CD4-positive, alpha-beta T cell treated with Interleukin-2 at 100 ng/mL for 4 hours (primary cell): ENCODE data around the gene EIF4EBP3.
A peak's percentile ranks its signal among the peaks of the same experiment; 100 is the strongest.

ENCODE experiments used
- DNase-seq: peaks from one replicate; pipeline ENCODE4 v3.0.0-alpha.2; 2020; ENCODE audit warnings: low spot score

EIF4EBP3 gene

GRCh38 chr5:140557136-140557805 lies 9.8 kb downstream of the EIF4EBP3 start, which contains the start of gene SRA1:
Gene SRA1 (minus strand): TSS chr5:140557473. CDS start chr5:140557452, 21 bp downstream.
- DNase-seq = peak; percentile 82

- DNase-seq = no peak
Observed at GRCh38 chr5:140557965-140558364, 10.5 kb downstream of the EIF4EBP3 start.

DNA sequence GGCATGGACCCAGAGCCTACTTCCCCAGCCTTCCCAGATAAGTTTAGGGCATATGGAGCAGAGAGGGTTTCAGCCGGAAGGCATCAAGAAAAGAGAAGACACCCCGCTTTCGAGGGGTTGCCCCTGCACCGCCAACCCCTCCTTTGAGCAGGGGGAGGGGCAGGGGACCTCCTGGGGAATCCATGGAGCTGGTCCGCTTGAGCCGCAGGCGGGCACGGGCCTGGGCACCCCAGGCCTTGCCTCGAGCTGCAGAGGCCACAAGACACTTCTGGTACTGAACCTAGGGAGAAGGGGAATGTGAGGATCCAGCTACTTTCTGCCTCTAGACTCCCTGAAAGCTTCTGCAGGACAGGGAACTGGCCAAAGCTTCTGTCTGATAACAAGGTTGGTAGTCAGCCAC lies 11.1 kb downstream of the EIF4EBP3 start:
- DNase-seq = no peak

GRCh38 chr5:140560227-140560626 lies 12.8 kb downstream of the EIF4EBP3 start:
- DNase-seq = no peak

GRCh38 chr5:140561753-140562523 lies 14.5 kb downstream of the EIF4EBP3 start:
- no peak for DNase-seq

DNA sequence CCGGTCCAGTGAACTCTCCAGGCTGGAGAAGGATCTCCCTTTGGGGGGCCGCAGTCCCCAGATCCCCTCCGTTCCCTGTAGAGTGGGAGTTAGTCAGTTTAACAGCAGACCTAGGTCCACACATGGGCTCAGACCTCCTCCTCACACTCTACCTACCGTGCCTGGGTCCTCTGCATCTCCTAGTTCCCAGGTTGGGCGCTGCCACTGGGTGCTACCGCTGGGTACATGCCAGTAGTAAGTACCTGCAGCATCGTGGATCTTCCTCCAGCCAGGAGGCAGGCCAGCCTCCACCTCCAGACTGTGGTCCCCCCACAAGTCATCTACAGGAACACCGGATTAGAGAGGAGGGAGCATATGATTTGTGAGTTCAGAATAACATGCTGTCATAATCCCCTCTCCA lies 16.1 kb downstream of the EIF4EBP3 start:
- DNase-seq = no peak

DNA sequence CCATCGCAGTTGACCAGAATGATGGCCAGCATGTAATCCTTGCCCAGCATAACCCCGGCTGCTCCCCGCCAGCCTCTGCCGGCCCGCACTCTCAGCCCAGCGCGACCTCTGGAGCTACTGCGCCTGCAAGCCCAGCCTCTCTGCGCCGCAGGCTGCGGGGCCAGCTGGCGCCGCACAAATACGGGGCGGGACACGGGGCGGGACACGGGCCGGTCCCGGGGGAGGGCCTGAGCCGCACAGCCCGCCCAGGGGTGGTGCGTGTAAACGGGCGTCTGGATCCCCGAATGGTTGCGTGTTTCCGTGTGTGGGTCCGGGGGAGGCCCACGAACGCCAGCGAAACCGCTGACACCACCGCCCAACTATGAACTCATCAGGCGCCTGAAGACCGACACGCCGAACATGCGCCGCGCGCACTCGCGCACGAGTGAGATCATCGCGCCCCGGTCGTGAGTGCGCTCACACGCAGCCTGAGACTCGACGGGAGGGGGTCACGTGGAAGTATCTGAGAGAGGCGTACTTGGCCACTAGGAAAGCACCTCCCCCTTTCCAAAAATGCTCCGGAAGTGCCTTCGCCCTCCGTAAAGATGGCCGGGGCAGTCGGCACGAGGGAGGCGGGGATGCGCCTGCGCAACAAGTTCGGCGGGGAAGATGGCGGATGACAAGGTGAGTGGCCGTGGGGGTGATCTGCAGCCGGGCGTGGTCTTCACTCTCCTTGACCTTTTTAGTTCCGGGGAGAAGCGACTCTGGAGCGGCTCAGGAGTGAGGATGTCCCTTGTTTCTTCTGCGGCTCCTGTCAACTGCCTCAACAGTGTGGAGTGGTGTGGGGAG lies 16.9 kb downstream of the EIF4EBP3 start, which contains the start of the genes APBB3 and SLC35A4:
Gene APBB3 (minus strand): TSS at position 403 of the 828 bp plus-strand sequence. CDS start 353 bp downstream, at position 50.
Gene SLC35A4 (plus strand): TSS at position 633 of the 828 bp plus-strand sequence. CDS start 2,342 bp downstream, outside the sequence.
- DNase-seq = peak; percentile 99

DNA sequence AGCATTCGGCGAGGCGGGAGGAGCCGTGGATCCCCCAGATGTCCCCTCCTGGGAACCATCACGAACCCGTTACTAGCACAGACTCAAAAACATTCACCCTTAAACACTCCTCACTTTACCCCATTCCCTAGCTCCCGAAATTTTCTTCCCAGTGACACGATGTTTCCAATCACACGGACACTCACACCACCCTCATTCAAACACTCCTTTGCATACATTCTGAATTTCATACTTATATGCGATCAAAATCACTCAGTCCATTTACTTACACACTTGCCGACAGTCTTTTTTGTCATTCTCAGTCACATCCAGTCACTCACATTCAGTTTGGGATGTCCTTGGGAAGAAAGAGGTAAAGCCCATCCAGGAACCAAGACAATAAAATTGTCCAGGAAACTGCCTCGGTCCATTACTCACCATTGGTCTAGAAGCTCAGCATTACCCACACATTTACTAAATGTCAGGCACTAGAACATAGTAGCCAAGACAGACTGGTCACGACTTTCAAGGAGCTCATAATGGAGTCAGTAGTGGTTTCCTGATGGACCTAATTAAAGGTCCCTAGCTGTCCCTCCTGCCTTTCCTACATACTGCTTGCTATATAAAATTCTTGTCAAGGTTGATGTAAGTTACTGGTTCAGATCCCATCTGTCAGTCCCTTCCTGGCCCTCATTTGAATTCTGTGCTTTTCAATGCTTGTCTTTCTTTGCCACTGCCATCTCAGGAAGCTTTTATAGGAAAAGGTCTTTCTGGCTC lies 17.7 kb downstream of the EIF4EBP3 start:
- DNase-seq = no peak

DNA sequence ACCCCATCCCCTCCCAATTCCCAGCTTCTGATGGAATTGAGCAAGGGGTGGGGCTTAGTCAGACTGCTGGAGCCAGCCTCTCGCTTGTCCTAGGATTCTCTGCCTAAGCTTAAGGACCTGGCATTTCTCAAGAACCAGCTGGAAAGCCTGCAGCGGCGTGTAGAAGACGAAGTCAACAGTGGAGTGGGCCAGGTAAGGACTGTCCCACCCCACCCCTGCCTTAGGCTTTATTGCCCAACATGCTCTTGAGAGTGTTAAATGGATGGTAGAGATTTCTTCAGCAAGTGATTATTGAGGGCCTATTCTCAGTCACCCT lies 18.3 kb downstream of the EIF4EBP3 start:
- DNase-seq = no peak

GRCh38 chr5:140566665-140567064 lies 19.2 kb downstream of the EIF4EBP3 start:
- DNase-seq = no peak

- DNase-seq = no peak
Observed at GRCh38 chr5:140567136-140567818, 19.8 kb downstream of the EIF4EBP3 start.

- no peak for DNase-seq
Observed at GRCh38 chr5:140567871-140568270, 20.4 kb downstream of the EIF4EBP3 start.

GRCh38 chr5:140568443-140569063 lies 21.1 kb downstream of the EIF4EBP3 start:
- no peak for DNase-seq

- DNase-seq = peak; percentile 17
Observed at GRCh38 chr5:140569197-140569596, 21.7 kb downstream of the EIF4EBP3 start.

DNA sequence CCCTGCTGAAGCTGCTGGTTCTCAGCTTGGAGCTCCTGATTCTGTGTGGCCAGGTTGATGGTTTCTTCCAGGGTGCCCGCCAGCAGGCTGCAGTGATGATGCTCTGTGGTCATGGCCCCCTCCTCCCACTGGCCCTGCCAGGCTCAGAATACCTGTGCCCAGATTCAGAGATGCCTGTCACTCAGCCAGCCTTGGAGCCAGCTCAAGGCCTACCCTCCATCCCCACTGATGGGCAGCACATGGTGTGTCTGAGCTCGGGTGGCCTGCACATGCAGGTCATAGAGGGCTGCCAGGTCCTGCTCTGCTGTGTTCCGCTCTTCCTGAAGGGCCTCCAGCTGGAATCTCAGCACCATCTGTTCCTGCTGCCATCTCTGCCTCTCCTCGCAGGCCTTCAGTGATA lies 22.6 kb downstream of the EIF4EBP3 start:
- DNase-seq = no peak

GRCh38 chr5:140570488-140570887 lies 23.0 kb downstream of the EIF4EBP3 start:
- DNase-seq = no peak

DNA sequence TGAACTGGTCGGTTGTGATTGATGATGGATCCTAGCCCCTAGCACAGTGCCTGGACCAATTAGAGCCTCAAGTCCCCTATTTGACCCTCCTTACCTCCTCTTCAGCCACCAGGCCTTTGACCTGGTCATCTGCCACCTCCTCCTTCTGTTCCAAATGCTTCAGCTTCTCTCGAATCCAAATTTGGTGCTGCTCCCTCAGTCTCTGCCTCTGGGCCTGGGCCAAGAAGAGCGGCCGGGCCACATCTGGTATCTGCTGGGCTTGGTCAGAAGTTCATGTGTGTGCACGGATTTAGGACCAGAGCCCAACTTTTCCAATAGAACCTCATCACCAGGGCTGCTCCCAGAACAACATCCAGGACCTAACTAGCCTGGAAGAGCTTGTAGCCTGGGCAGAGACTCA lies 23.6 kb downstream of the EIF4EBP3 start:
- no peak for DNase-seq

DNA sequence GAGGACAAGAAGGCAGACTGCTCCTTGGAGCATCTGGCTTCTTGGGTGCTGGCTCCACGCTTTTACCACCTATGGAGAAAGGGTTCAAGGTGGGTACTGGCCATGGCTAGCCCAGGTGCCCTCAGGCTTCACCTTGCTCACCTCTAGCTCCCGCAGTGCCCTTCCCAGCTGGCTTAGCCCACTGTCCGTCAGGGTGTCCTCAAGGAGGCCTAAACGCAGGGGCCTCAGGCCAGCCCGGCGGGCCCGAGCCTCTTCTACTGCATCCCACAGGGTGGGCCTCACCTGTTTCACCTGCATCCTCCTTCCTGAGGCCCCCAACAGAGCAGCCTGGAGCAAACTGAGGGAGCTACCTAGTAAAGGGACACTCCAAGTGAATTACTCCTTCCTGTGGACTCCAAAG lies 26.2 kb downstream of the EIF4EBP3 start:
- DNase-seq = no peak

GRCh38 chr5:140574165-140574564 lies 26.7 kb downstream of the EIF4EBP3 start:
- DNase-seq = no peak

DNA sequence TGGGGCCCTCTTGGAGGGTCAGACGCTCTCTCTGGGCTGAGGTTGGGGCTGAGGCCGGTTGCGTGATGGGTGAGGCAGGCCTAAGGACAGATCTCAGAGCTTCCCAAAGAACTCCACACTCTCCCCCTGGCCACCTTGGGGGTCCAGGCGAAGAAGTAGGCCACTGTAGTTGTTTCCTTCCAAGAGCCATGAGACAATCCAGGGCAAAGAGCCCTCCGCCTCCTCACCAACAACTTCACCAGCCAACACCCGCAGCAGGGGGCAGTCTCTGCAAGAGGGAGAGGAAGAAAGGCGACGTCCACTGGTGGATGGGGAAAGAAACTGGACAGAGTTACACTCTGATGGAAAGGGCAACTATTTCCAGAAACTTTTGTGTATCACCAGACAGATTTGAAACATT lies 27.8 kb downstream of the EIF4EBP3 start:
- DNase-seq = no peak

DNA sequence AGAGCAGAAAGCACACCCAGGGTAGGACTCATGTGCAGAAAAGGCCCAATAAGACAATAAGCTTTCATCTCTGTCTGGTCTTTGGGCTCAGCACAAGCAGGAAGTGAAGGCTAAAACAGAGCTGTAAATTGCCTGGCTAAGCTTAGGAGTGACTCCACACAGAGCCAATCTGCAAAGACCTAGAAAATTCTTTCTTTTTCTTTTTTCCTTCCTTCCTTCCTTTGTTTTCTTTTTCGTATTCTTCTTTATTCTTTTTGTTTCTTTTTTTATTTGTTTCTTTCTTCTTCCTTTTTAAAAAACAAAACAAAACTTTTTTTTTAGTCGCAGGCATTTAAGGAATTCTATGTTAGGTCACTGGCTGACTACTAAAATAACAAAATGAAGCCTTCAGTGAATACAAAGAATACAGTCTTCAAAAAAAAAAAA lies 29.3 kb downstream of the EIF4EBP3 start:
- DNase-seq = no peak
